ENCODE measurements around the gene LDB1.

LDB1 gene, protein sequence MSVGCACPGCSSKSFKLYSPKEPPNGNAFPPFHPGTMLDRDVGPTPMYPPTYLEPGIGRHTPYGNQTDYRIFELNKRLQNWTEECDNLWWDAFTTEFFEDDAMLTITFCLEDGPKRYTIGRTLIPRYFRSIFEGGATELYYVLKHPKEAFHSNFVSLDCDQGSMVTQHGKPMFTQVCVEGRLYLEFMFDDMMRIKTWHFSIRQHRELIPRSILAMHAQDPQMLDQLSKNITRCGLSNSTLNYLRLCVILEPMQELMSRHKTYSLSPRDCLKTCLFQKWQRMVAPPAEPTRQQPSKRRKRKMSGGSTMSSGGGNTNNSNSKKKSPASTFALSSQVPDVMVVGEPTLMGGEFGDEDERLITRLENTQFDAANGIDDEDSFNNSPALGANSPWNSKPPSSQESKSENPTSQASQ

DNA sequence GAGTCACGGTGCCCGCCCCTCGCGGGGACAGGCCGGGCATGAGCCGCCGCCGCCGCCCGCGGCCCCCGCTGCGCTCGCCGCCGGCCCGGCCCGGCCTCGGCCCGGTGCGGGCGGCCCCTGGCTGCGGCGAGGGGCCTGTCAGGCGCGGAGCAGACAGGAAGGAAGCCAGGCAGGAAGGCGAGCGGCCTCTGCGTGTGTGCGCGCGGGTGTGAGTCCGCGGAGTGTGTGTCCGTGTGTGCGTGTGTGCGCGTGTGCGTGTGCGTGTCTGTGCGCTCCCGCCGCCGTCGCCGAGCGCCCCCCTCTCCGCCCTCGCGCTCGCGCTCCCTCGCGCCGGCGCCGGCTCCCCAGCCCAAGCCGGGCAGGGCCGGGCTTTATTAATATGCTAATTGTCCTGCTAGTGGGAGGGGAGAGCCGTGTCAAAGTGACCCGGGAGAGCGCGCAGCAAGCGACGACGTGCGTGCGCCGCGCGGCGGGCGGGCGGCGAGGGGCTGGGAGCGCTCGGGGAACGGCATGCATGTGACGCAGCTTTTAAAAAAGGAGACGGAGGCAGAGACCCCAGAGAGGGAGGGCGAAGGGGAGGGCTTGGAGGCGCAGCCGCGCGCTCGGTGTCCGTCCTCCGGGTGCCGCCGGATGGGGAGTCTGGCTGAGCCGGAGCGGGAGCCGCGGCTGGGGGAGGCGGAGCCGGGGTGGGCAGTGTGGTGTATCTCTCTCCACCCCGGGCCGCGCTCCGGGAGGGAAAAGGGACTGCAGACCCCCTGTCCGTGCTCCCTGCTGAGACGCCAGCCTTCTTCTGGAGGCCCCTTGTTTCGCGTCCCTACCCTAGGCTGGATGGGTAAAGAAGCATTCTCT lies at the start of gene LDB1:
Gene LDB1 (minus strand): TSS at position 227 of the 849 bp plus-strand sequence. CDS start 258 bp downstream, outside the sequence.
- peak; percentile 77 for DNase-seq

DNA sequence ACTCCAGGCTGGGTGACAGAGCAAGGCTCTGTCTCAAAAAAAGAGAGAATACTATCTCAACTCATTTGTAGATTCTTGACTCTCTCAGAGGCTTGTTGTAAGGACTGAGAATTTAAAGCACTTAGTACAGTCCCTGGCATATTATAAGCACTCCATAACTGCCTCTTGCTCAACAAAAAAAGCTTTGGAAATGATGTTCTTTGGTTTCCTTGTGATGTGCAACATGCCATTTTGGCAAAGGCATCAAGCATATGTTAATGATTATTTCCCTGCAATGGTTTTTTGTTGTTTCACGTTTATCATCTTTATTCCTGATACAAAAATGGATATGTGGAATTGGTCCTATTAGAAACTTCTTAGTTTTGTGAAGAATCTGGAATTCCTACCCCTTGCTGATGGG lies 47.7 kb upstream of the LDB1 start:
- DNase-seq = no peak

DNA sequence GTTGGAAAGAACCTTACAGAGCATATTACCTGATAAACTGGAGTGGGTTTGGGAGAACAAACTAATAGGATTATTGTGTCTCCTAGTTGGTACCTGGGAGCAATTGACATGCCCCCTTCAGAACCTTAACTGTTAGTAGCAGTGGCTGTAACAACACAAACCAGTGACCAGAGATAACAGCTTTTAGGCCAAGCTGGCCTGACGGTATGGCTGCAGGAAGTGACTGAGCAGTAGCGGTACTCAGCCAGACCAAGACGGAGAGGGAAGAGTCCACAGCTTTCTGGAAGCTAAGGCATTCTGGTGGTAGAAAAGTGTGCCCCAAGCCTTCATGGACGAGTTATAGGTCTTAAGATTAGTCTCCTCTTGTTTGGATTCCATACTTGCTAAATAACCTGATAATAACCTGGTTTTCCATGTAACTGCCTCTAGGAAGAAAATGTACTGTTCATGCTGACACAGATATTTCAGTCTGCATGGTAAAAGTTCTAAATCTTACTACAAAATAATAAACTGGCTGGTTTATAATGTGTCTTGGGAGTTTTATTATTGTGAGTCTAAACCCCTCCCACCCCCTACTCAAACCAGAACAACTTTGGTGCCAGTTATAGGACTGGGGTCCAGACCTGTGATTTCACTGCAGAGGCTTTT lies 43.3 kb upstream of the LDB1 start:
- no peak for DNase-seq

DNA sequence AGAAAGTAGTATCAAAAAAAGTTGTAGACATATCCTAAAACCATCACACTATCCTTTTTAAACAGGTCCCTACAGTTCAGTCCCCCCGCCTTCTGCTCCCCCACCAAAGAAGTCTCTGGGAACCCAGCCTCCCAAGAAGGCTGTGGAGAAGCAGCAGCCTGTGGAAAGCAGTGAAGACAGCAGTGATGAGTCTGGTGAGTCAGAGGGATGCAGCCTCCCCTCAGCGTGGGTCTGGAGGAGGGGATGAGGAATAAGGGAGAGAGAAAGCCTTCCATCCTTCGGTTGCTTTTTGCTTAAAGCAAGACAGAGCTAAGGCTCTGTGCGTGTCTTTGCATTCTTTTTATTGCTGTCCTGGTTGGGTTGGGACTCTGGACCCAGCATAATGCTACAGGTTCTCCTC lies 39.7 kb upstream of the LDB1 start:
- no peak for DNase-seq

DNA sequence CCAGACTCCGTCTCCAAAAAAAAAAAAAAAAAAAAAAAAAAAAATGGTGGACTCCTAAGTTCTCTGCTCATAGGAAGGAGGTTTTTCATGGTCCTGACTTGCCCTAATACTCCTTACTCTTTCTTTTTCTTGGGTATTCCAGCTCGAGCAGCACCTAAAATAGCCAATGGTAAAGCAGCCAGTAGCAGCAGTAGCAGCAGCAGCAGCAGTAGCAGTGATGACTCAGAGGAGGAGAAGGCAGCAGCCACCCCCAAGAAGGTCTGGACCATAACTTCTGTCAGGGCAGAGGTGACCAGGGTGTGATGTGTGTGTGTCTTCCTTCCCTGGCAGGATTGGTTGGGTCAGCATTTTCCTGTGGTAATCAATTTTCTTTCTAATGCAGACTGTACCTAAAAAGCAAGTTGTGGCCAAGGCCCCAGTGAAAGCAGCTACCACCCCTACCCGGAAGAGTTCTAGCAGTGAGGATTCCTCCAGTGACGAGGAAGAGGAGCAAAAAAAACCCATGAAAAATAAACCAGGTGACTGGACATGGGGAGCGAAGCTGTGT lies 39.0 kb upstream of the LDB1 start:
- DNase-seq = no peak

DNA sequence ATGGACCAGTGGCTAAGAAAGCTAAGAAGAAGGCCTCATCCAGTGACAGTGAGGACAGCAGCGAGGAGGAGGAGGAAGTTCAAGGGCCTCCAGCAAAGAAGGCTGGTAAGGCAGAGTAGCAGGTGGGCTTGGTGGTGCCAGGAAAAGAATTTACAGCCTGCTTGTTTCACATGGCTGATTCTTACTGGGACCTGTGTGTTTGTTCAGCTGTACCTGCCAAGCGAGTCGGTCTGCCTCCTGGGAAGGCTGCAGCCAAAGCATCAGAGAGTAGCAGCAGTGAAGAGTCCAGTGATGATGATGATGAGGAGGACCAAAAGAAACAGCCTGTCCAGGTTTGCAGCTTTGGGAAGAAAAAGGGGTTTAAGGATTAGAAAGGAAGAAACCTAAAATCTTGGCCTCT lies 37.1 kb upstream of the LDB1 start:
- DNase-seq = no peak

DNA sequence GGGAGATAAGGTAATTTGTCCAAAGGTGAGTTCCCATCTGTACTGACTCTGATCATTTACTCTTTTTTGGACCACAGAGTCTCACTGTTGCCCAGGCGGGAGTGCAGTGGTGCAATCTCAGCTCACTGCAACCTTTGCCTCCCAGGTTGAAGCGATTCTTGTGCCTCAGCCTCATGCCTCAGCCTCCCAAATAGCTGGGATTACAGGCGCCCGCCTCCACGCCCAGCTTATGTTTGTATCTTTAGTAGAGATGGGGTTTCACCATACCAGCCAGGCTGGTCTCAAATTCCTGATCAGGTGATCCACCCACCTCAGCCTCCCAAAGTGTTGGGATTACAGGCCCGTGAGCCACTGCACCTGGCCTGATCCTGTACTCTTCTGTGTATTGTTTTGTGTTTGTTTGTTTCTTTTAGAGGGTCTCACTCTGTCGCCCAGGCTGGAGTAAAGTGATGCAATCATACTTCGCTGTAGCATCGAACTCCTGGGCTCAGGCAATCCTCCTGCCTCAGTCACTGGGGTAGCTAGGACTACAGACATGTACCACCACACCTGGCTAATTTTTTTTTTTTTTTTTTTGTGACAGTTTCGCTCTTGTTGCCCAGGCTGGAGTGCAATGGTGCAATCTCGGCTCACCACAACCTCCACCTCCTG lies 34.4 kb upstream of the LDB1 start:
- DNase-seq = no peak

DNA sequence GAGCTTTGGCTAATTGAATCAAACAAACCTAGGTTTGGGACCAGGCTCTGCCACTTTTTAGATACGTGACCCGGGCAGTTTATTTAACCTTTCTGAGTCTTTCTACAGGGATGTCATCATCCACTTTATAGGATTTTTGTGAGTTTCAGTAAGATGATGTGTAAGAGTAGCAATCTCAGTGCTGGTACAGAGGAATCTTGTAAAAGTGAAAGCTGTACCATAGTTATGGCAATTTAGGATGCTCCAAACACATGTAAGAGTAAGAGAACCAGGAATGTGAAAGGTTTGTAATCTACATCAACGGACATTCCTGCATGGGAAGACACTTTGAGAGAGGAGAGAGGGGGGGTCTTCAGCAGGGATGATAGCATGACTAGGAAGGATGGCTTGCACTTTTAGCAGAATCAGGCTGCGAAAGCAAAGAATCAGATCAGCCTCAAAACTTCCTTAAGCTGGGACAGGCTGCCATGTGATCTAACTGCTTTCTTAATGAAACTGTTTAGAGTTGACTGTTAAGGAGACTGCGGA lies 33.0 kb upstream of the LDB1 start:
- no peak for DNase-seq

DNA sequence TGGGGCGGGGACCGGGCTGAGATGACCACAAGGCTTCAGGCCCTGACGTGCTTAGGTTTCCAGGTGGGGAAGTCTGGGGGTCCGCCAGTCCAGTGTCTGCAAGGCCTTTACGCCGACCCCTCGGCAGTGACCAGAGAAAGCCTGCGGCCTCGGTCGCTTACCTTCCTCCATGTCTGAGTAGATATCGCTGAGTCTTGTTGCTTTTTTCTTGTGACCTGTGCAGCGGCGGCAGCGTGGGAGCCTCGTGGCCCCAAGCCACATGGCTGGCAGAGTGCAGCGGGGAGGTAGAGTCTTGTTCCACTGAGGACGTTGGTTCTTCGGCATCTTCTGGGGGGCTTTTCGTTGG lies 32.4 kb upstream of the LDB1 start:
- peak; percentile 52 for DNase-seq

DNA sequence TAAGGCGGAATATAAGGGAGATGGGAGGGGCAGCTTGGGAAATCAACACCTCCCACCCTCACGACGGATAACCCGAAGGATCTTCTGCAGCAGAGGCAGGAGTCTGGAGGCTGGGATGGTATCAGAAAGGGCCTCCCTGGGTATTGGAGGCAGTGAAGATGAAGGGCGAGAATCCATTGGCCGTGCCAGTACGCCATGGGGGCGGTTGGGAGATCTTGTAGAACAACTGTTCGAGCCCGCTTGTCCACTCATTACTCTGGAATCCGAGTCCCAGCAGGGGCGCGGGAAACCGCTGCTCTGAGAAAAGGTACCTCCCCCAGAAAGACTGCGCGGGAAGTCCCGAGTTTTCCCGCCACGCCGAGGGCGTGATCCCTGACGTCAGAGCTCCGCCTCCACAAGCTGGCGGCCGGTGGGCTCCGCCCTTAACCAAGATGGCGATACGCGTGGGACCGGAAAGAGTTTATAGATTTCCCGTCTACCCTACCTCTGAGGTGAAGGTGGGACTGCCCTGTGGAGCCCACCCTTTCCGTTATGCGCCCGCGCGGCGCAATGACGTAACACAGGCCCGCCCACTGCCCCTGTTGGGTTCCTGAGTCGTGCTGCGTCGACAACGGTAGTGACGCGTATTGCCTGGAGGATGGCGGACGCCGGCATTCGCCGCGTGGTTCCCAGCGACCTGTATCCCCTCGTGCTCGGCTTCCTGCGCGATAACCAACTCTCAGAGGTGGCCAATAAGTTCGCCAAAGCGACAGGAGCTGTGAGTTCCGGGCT lies 31.8 kb upstream of the LDB1 start, which contains the start of gene NOLC1:
Gene NOLC1 (plus strand): TSS at position 616 of the 771 bp plus-strand sequence. CDS start 22 bp downstream, at position 638.
- DNase-seq = peak; percentile 95

DNA sequence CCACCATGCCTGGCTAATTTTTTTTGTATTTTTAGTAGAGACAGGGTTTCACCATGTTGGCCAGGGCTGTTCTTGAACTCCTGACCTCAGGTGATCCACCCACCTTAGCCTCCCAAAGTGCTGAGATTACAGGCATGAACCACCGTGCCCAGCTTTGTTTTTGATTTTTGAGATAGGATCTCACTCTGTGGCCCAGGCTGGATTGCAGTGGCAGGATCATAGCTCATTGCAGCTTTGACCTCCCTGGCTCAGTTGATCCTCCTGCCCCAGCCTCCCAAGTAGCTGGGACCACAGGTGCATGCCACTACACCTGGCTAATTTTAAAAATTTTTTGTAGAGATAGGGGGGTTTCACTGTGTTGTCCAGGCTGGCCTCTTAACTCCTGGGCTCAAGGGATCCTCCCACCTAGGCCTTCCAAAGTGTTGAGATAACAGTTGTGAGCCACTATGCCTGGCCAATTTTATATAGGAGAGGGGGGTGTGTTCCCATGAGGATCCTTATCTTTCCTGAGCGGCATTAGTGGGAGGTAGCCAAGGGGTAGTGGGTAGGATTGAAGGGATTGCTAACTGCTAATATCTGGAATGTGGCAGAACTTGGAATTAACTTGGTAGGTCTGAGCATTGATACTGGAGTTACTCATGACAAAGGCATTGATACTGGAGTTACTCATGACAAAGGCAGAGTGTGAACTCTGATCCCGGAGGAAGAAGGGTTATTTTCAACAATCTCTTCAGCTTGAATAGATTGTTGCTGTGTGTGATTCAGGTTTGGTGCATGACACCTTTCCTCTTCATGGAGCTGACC lies 31.0 kb upstream of the LDB1 start:
- DNase-seq = no peak

DNA sequence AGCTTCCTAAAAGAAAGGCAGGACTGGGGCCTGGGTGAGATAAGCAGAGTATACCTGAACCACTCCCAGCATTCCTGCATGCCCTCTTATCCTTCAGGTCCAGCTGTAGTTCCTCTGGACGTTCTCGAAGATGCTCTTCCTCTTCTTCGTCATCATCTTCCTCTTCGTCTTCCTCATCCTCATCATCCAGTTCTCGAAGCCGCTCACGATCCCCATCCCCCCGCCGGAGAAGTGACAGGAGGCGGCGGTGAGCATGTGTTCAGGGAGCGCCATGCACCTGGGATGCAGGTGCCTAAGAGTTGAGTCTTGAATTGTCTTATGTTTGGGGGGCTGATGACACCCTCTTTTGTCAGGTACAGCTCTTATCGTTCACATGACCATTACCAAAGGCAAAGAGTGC lies 28.1 kb upstream of the LDB1 start:
- no peak for DNase-seq

DNA sequence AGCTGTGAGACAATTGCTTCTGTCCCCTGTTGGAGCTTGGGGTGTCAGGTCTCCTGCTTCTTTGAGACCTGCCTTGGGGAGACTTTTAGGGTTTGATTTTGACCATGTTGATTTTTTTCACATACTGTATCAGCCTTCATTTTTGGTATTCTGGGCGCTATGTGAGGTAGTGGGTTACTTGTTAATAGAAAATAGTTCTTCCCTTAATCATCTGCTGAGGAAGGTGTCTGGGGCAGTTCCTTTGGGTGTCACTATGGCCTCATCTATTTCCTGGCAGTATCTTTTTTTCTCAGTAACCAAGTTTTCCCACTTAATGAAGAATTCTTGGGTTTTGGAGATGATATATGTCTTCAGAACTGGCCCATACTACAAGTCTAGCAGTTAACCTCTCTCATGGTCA lies 27.4 kb upstream of the LDB1 start:
- DNase-seq = no peak

DNA sequence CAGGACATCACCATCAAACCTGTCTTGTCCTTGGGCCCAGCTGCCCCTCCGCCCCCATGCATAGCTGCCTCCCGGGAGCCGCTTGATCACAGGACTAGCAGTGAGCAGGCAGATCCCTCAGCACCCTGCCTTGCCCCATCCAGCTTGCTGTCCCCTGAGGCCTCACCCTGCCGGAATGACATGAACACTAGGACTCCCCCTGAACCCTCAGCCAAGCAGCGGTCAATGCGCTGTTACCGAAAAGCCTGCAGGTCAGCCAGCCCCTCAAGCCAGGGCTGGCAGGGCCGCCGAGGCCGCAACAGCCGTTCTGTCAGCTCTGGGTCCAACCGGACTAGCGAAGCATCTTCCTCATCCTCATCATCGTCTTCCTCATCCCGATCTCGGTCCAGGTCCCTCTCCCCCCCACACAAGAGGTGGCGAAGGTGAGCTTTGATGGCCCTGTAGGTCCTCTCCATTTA lies 26.8 kb upstream of the LDB1 start:
- DNase-seq = no peak

DNA sequence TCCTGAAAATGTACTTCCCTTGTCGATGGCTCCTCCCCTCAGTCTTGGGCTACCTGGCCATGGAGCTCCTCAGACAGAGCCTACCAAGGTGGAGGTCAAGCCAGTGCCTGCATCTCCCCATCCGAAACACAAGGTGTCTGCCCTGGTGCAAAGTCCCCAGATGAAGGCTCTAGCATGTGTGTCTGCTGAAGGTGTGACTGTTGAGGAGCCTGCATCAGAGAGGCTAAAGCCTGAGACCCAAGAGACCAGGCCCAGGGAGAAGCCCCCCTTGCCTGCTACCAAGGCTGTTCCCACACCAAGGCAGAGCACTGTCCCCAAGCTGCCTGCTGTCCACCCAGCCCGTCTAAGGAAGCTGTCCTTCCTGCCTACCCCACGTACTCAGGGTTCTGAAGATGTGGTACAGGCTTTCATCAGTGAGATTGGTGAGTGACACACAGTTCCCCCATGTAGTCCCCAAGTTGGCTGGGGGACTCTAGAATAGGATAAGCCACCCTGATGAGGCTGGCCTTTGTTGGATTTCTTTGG lies 21.5 kb upstream of the LDB1 start:
- no peak for DNase-seq

DNA sequence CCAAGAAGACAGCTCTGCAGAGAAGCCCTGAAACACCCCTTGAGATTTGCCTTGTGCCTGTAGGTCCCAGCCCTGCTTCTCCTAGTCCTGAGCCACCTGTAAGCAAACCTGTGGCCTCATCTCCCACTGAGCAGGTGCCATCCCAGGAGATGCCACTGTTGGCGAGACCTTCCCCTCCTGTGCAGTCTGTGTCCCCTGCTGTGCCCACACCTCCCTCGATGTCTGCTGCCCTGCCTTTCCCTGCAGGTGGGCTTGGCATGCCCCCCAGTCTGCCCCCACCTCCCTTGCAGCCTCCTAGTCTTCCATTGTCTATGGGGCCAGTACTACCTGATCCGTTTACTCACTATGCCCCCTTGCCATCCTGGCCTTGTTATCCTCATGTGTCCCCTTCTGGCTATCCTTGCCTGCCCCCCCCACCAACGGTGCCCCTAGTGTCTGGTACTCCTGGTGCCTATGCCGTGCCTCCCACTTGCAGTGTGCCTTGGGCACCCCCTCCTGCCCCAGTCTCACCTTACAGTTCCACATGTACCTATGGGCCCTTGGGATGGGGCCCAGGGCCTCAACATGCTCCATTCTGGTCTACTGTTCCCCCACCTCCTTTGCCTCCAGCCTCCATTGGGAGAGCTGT lies 20.9 kb upstream of the LDB1 start:
- no peak for DNase-seq

DNA sequence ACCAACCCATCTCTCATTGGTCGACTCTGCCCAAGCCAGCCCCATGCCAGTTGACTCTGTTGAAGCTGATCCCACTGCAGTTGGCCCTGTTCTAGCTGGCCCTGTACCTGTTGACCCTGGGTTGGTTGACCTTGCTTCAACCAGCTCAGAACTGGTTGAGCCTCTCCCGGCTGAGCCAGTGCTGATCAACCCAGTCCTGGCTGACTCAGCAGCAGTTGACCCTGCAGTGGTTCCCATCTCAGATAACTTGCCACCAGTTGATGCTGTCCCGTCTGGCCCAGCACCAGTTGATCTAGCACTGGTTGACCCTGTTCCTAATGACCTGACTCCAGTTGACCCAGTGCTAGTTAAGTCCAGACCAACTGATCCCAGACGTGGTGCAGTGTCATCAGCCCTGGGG lies 20.1 kb upstream of the LDB1 start:
- DNase-seq = no peak

DNA sequence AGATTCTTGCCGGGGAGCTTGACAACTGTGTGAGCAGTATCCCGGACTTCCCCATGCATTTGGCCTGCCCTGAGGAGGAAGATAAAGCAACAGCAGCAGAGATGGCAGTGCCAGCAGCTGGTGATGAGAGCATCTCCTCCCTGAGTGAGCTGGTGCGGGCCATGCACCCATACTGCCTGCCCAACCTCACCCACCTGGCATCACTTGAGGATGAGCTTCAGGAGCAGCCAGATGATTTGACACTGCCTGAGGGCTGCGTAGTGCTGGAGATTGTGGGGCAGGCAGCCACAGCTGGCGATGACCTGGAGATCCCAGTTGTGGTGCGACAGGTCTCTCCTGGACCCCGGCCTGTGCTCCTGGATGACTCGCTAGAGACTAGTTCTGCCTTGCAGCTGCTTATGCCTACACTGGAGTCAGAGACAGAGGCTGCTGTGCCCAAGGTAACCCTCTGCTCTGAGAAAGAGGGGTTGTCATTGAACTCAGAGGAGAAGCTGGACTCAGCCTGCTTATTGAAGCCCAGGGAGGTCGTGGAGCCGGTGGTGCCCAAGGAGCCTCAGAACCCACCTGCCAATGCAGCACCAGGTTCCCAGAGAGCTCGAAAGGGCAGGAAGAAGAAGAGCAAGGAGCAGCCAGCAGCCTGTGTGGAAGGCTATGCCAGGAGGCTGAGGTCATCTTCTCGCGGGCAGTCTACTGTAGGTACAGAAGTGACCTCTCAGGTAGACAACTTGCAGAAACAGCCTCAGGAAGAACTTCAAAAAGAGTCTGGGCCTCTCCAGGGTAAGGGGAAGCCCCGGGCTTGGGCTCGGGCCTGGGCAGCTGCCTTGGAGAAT lies 19.3 kb upstream of the LDB1 start:
- no peak for DNase-seq

DNA sequence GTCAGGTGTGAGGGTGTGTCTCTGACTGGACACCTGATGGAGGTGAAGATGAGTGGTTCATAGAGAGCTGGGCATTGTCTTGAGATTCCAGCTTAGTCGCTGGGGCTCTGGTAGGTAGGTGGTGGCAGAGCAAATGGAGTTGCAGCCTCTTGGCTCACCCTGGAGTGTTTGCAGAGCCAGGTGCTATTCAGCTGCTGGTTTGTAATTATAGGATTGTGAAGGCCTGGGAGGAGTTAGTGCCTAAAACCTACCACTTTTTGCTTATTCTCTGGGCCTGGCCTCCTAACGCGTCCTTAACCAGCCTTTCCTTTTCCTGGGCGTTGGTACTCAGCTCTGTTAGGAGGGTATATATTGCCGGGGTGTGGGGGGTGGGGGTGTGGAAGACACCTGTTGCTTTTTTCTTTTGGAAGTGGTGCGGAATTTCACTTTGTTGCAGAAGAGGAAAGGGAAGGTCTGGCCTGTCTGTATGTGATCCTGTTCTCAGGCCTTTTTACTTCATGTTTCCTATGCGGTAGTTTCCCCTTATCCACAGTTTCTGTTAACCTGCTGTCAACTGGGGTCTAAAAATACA lies 15.9 kb upstream of the LDB1 start:
- no peak for DNase-seq
